HFF-Myc (cell line): ENCODE results near the gene WDR55.

ENCODE experiments used
- DNase-seq: peaks from one replicate; pipeline ENCODE4 v3.0.0-alpha.2; 2011; ENCODE audit warnings: low read depth; ENCODE audit errors: extremely low read depth
- H3K4me3 ChIP-seq: replicated peaks from 2 replicates; pipeline ENCODE4 v1.5.1; 2011; ENCODE audit warnings: low read depth, mild to moderate bottlenecking, control low read depth, low read length
- TF ChIP-seq, protein P1 (sequence below): IDR thresholded peaks from 2 replicates; pipeline ENCODE4 v1.5.1; 2012; ENCODE audit warnings: mild to moderate bottlenecking, low read depth, low read length, control low read depth; ENCODE audit errors: missing control alignments

Gene WDR55

DNA sequence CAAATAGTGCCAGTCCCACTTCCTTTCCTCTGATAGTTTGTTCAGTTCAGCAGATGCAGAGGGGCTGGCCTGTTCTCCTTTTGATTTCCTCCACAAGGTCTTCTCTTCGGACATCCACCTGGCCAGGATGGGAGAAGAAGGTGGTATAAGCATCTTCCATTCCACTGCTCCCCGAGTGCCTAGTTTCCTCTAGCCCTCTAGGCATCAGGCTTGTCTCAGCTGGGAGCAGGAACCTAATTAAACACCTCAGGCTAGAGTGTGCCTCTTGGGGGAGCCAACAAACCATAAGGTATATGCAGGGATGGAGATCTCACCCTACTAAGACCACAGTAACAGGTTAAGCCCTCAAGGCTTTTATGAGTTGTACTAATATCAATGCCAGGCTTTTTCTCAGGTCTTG lies 9.5 kb downstream of the WDR55 start:
- H3K4me3 ChIP-seq = no peak overlapping the region
- DNase-seq = no peak
- TF ChIP-seq, protein P1, sequence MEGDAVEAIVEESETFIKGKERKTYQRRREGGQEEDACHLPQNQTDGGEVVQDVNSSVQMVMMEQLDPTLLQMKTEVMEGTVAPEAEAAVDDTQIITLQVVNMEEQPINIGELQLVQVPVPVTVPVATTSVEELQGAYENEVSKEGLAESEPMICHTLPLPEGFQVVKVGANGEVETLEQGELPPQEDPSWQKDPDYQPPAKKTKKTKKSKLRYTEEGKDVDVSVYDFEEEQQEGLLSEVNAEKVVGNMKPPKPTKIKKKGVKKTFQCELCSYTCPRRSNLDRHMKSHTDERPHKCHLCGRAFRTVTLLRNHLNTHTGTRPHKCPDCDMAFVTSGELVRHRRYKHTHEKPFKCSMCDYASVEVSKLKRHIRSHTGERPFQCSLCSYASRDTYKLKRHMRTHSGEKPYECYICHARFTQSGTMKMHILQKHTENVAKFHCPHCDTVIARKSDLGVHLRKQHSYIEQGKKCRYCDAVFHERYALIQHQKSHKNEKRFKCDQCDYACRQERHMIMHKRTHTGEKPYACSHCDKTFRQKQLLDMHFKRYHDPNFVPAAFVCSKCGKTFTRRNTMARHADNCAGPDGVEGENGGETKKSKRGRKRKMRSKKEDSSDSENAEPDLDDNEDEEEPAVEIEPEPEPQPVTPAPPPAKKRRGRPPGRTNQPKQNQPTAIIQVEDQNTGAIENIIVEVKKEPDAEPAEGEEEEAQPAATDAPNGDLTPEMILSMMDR = no peak

DNA sequence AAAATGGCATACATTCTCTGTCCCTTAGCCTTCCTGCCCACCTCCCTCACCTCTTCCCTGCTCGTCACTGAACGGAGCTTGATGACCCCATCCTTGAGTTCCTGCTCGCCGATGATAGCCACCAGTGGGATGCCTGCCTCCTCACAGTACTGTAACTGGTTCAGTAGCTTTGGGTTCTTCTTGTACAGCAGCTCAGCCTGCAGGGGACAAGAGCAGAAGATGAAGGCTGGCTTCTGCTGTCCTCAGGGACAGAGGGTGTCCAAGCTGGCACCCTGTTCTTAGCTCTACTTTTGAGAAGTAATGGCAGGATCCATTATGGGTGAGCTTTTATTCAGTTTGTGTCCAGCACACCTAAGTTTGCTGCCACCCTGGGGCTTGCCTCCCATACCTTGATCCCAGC lies 9.9 kb downstream of the WDR55 start:
- TF ChIP-seq, protein P1 = no peak
- DNase-seq = no peak
- H3K4me3 ChIP-seq = no peak overlapping the region

DNA sequence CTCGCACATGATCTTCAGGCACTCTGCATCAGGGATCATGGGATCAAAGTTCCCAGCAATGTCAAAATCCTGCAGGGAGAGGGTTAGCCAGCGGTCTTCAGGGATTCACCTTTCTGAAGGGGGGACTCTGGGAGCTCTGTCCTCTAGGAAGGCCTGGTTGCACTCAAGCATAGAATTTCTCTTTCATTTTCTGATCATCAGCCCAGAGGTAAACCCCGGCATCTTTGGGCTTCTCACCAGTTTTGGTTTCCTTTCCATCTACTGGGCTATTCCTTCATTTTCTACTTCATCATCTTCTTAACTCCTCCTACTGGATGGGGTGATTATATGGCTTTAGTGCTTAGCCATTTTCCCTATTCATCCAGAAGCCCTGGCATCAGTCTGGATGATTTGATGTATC lies 13.2 kb downstream of the WDR55 start:
- DNase-seq = no peak
- no peak overlapping the region for H3K4me3 ChIP-seq
- TF ChIP-seq, protein P1 = no peak

DNA sequence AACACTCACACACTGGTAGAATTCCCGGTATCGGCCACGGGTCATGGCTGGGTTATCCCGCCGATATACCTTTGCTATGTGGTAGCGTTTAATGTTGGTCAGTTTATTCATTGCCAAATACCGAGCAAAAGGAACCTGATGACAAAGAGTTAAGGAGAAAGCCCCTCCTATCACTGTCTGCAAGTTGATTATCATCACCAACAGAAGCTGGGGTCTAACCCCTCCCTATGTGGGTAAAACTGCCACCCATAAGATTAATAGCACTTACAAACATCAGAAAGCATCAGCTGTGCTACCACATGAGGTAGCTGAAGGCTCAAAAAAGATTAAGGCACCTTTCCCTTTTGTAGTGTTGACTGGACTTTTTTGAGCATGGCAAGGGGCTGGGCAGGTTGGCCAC lies 14.3 kb downstream of the WDR55 start:
- H3K4me3 ChIP-seq = no peak overlapping the region
- no peak for DNase-seq
- TF ChIP-seq, protein P1 = no peak

DNA sequence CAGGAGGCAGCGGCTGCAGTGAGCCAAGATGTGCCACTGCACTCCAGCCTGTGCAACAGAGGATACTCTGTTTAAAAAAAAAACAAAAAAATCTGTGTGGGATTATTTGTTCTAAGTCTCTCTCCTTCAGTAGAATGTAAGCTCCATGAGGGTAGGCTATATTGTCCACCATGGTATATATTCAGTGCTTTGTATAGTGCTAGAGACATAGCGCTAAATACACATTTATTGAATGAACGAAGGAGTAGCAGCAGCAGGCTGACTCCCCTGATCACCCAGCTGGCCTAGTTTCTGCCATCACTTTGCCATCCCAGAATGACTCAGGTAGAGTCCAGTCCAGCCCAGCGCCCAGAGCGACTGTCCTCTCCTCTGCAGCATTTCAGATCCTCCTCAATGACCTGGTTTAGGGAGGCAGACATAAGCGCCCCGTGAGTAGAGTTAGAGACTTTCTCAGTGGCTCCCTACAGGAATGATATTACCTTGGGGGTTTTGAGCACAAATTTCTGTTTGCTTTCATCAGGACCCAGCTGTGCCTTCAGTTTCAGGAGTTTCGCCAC lies 25.8 kb downstream of the WDR55 start:
- peak overlapping the region; percentile 95 for H3K4me3 ChIP-seq
- DNase-seq = no peak
- TF ChIP-seq, protein P1 = no peak

DNA sequence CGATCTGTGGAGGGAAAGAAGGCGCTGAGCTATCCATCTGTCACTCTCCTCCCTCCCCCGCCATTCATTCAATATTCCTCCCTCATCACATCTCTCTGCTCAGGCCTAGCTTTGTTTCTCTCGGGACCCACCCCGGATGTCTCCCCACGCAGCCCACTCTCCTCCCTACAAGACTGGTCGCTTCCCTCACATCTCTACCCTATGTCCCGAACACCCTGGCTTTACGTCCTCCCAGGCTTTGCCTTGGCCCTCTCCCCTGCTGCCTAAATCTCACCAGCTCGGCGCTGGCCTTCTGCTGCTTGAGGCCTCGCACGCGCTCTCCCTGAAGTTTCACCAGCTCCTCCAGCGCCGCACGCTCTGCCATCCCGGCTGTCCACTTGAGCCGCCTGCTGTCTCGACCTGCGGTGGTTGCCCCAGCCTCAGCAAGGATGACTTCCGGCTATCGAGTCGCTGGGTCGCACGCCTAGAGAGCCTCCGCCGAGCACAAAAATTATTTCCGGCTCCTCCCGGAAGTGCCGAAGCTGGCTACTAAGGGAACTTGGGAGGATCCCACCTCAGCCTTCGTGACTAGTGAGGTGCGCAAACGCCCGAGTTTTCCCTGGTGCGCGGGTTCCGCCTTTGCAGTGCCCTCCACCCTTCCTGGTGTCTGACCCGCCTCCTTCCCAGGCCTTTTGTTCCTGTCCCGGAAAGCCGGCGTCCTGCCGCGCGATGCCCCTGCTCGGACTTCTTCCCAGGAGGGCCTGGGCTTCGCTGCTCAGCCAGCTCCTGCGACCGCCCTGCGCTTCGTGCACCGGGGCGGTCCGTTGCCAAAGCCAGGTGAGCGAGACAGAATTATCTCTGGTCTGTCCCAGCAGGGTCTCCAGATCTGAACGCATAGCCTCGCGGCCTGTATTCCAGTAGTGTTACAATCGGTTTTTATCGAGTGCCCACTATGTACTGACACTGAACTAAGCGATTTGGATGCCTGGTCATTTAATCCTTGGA lies 26.5 kb downstream of the WDR55 start, which contains the start of the genes HARS1 and HARS2:
Gene HARS1, minus strand, starts transcription at position 430 of the 984 bp plus-strand sequence. Its CDS starts 66 bp downstream, at position 364.
Gene HARS2, plus strand, starts transcription at position 515 of the 984 bp plus-strand sequence. Its CDS starts 194 bp downstream, at position 709.
- peak within 1 kb of the TSS; percentile 95 for H3K4me3 ChIP-seq
- TF ChIP-seq, protein P1 = no peak
- peak; percentile 91 for DNase-seq
